RWPE2 (cell line): ENCODE measurements around the gene MOV10.

ENCODE experiments used
- ATAC-seq: fragments of 200-7000 bp; cut with Tn5 transposase; 3 replicates; pipeline ENCODE4 v1.9.1; 2021; ENCODE audit warnings: low read depth
- DNase-seq: peaks from one replicate; pipeline ENCODE4 v3.0.0-alpha.2; 2020; ENCODE audit warnings: low spot score
- H3K27ac ChIP-seq: fragments of 450-650 bp; 2 replicates; pipeline ENCODE4 v1.5.1; 2017; ENCODE audit warnings: mild to moderate bottlenecking; ENCODE audit not compliant: poor library complexity, severe bottlenecking
- H3K27me3 ChIP-seq: fragments of 250-450 bp; sonication (Bioruptor Pico); 2 replicates; pipeline ENCODE4 v1.5.1; 2021; ENCODE audit warnings: mild to moderate bottlenecking, moderate library complexity; ENCODE audit not compliant: insufficient read depth, poor library complexity, severe bottlenecking
- H3K36me3 ChIP-seq: fragments of 250-450 bp; sonication (Bioruptor Pico); 2 replicates; pipeline ENCODE4 v1.5.1; 2020; ENCODE audit warnings: low read depth, mild to moderate bottlenecking, moderate library complexity
- H3K4me1 ChIP-seq: fragments of 250-450 bp; sonication (Bioruptor Pico); 2 replicates; pipeline ENCODE4 v1.5.1; 2021; ENCODE audit warnings: mild to moderate bottlenecking, moderate library complexity; ENCODE audit not compliant: insufficient read depth, poor library complexity, severe bottlenecking
- H3K4me3 ChIP-seq: fragments of 250-450 bp; sonication (Bioruptor Pico); 2 replicates; pipeline ENCODE4 v1.5.1; 2021; ENCODE audit warnings: mild to moderate bottlenecking, moderate library complexity; ENCODE audit not compliant: severe bottlenecking
- H3K9me3 ChIP-seq: fragments of 250-450 bp; sonication (Bioruptor Pico); 2 replicates; pipeline ENCODE4 v1.5.1; 2021; ENCODE audit warnings: mild to moderate bottlenecking, moderate library complexity; ENCODE audit not compliant: severe bottlenecking
- TF ChIP-seq, protein P1 (sequence below): fragments of 450-650 bp; IDR thresholded peaks from one replicate; pipeline ENCODE4 v1.5.1; 2017; ENCODE audit warnings: mild to moderate bottlenecking, moderate library complexity; ENCODE audit not compliant: poor library complexity, severe bottlenecking

Gene MOV10

DNA sequence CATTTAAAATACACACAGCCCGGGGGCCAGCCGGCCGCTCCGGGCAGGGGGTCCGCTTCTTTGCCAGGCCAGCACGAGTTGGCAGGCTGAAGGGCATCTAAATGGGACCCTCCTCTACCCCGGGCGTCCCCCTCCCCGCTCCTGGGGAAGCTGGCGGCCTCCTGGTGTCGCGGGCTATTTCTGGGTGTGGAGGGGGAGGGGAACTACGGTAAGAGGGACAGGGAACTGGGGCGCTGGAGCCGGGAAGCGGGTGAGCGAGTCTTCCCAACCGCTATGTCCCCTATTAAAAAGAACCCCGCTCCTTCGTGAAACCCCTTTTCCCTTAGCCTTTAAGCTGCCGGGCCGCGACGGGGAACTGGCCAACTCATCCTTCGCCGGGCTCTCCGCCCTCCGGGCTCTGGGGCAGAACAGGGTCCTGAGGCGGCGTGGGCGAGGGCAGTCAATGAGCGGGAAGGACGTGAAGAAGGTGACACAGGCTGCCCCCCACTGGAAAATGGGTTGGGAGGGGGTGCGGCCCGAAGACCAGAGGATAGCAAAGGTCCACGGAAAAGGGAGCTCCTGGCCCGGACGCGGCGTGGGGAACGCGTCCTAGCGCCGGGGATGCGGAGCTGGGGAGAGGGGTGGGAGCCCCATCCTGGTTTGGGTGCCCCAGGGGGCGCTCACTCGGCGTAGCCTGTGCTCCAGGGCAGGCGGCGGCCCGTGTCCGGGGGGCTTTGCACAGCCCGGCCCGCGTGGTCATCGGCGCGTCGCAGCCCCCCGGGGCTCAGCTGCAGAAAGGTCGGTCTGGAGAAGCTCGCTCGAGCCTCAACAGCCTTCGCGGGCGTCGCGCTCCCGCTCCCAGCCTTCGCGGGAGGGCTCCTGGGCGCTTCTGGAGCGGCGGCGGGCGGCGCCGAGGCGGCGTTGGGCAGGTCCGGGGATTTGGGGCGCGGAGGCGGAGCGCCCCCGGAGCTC lies 40.1 kb downstream of the MOV10 start:
- TF ChIP-seq, protein P1, sequence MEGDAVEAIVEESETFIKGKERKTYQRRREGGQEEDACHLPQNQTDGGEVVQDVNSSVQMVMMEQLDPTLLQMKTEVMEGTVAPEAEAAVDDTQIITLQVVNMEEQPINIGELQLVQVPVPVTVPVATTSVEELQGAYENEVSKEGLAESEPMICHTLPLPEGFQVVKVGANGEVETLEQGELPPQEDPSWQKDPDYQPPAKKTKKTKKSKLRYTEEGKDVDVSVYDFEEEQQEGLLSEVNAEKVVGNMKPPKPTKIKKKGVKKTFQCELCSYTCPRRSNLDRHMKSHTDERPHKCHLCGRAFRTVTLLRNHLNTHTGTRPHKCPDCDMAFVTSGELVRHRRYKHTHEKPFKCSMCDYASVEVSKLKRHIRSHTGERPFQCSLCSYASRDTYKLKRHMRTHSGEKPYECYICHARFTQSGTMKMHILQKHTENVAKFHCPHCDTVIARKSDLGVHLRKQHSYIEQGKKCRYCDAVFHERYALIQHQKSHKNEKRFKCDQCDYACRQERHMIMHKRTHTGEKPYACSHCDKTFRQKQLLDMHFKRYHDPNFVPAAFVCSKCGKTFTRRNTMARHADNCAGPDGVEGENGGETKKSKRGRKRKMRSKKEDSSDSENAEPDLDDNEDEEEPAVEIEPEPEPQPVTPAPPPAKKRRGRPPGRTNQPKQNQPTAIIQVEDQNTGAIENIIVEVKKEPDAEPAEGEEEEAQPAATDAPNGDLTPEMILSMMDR = peak; percentile 17
- no peaks in the 10 kb centered on the region for H3K27me3 ChIP-seq
- H3K27ac ChIP-seq = no peak overlapping the region
- H3K4me3 ChIP-seq = peak overlapping the region; percentile 47
- no peaks in the 10 kb centered on the region for H3K36me3 ChIP-seq
- no peaks in the 10 kb centered on the region for H3K9me3 ChIP-seq
- no peaks in the 10 kb centered on the region for H3K4me1 ChIP-seq
- DNase-seq (no peak), ATAC-seq (peak; percentile 1)

- H3K4me1 ChIP-seq = no peaks in the 10 kb centered on the region
- DNase-seq (peak; percentile 95), ATAC-seq (peak; percentile 69)
- H3K36me3 ChIP-seq = no peaks in the 10 kb centered on the region
- no peaks in the 10 kb centered on the region for H3K9me3 ChIP-seq
- H3K27ac ChIP-seq = peak within 1 kb of the TSS; percentile 11
- H3K27me3 ChIP-seq = no peaks in the 10 kb centered on the region
- TF ChIP-seq, protein P1 = no peak
- H3K4me3 ChIP-seq = peak within 1 kb of the TSS; percentile 47
Measured at GRCh38 chr1:112715264-112716053, 41.0 kb downstream of the MOV10 start, which contains the start of gene PPM1J. TSS of gene PPM1J (minus strand) at chr1:112715332. CDS start at chr1:112715301, 31 bp downstream.

DNA sequence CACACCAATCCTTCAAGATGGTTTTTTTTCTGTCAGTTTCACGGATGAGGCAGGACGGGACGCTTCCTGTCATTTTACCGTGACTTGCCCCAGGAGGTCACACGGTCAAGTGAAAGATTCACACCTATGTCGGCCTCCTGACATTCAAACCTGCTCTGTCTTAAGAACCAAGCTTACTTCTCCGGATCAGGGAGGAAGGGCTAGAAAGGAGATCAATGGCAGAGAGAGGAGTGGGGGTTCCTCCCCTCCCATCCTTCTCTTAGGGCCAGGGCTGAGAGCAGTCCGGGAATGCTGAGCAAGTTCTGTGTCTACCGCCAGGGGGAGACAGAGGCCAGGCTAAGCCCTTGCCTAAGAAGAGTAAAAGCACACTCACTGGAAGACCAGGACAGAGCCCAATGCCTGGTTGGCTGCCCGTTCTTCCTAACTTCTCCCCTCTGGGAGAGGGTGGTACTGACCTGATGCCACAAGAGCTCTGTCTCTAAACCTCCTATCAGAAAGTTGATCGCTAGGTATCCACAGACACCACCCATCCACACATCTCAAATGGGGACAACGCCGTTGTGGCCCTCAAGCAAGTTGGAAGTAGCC lies 41.8 kb downstream of the MOV10 start:
- Histone ChIP-seq H3K4me1 (no peaks in the 10 kb centered on the region), H3K27ac (peak overlapping the region; percentile 11), H3K36me3 (no peaks in the 10 kb centered on the region), H3K27me3 (no peaks in the 10 kb centered on the region), H3K4me3 (peak overlapping the region; percentile 47), H3K9me3 (no peaks in the 10 kb centered on the region)
- DNase-seq (no peak), ATAC-seq (peak; percentile 73)
- TF ChIP-seq, protein P1 = peak; percentile 94

DNA sequence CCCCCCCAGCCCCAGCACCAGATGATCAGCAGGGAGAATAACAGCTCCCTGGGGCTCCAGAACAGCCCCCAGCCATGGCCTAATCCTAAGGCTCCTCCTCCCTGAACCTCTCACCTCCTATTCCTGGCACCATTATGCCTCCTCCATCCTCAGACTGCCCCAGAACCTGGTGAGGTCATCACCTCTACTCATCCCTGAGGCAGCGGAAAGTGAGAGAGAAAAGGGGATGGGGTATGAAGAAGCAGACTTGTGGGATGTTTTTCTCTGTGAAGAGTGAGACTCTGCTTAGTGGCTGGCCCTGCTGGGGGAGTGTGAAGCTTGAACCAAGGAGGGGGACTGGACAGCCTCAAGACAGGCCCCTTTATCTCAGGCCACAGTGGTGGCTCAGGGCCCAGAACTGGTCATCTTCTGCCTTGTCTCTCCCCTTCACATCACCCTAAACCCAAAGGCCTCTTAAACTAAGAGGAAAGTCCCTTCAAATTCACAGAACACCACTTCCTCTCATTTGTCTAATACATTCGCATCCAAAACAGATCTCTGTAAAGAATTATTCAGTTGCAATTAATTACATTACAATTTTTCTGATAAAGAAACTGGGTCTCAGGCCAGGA lies 42.9 kb downstream of the MOV10 start:
- ATAC-seq = no peak
- Histone ChIP-seq H3K4me3 (no peak overlapping the region), H3K9me3 (no peaks in the 10 kb centered on the region), H3K27ac (no peak overlapping the region), H3K27me3 (no peaks in the 10 kb centered on the region), H3K4me1 (no peaks in the 10 kb centered on the region), H3K36me3 (no peaks in the 10 kb centered on the region)
- TF ChIP-seq, protein P1 = no peak
- no peak for DNase-seq
